Activated CD4-positive, alpha-beta memory T cell treated with anti-CD3 and anti-CD28 coated beads, Interleukin-2, amount 10 ng/mL, durations not matched to agents 7 days and 5 days (primary cell): ENCODE measurements around the gene DPPA3. TPM values are rescaled to one million over a fixed set of nuclear protein-coding genes. Genes with fewer than 3 reads are reported as not detected.
A peak's percentile ranks its signal among the peaks of the same experiment; 100 is the strongest.
"Not testable (repeated sequence)": the region's sequence is repeated elsewhere in the genome, so short reads cannot be mapped to it uniquely, and the experiment has no call there.

ENCODE experiments used
- CTCF ChIA-PET: fragments of 350-600 bp; sonication (Branson Sonifier 250); formaldehyde crosslinking; loops from one replicate; lab custom pipeline; 2021; ENCODE audit warnings: antibody characterized with exemption, inconsistent platforms; lab: Charles Lee
- POLR2A ChIA-PET: fragments of 350-600 bp; sonication (Branson Sonifier 250); formaldehyde crosslinking; loops from one replicate; lab custom pipeline; 2021; ENCODE audit warnings: antibody characterized with exemption; lab: Charles Lee
- DNase-seq: peaks from one replicate; pipeline ENCODE4 v3.0.0-alpha.2; 2020
- H3K27ac Mint-ChIP-seq: one replicate; pipeline ENCODE4 v1.8.0; 2021; ENCODE audit warnings: mild to moderate bottlenecking, mixed read lengths
- H3K27me3 Mint-ChIP-seq: one replicate; pipeline ENCODE4 v1.8.0; 2021; ENCODE audit warnings: mixed read lengths
- H3K36me3 Mint-ChIP-seq: one replicate; pipeline ENCODE4 v1.8.0; 2021; ENCODE audit warnings: low read depth, mixed read lengths
- H3K4me1 Mint-ChIP-seq: one replicate; pipeline ENCODE4 v1.8.0; 2021; ENCODE audit warnings: mixed read lengths
- H3K4me3 Mint-ChIP-seq: one replicate; pipeline ENCODE4 v1.8.0; 2021; ENCODE audit warnings: mild to moderate bottlenecking, mixed read lengths
- H3K9me3 Mint-ChIP-seq: one replicate; pipeline ENCODE4 v1.8.0; 2021; ENCODE audit warnings: mixed read lengths
- total RNA-seq, 2 experiments: library from RNA; stranded (reverse); gene quantifications; one replicate each; pipeline ENCODE4 v1.2.3, GENCODE V29; 2021

DPPA3 gene
- total RNA-seq, 2 experiments from 2014 or later, result not detected

DNA sequence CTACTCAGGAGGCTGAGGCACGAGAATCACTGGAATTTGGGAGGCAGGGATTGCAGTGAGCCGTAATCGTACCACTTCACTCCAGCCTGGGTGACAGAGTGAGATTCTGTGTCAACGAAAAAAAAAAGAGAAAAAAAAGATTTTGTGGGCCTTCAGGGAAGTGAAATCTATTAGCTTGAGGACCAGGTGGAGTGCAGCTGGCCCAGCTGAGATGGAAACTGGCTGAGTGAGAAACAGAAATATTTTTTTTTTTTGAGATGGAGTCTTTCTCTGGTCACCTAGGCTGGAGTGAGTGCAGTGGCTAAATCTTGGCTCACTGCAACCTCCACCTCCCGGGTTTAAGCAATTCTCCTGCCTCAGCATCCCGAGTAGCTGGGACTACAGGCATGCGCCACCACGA, 38.2 kb downstream of the DPPA3 start:
- H3K4me3 Mint-ChIP-seq, result no peak overlapping the region
- DNase-seq, result no peak
- POLR2A ChIA-PET, result no interaction called here

DNA sequence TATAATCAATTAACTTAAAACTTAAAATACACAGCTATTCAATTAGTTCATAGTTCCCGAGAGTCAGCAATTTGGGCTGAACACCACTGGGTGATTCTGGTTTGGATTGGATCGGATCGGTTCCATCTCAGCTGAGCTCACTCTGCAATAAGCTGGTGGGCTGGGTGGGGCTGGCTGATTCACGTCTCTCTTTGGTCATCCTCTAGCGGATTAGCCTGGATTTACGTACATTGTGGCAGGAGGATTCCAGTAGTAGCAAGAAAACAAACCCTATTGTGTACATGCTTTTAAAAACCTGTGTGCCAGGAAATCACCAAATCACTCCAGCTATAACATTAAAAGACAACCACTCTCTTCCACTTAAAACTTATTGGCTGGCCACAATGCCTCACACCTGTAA, 39.1 kb downstream of the DPPA3 start:
- Mint-ChIP-seq H3K27ac (no peak overlapping the region), H3K36me3 (no peaks in the 10 kb centered on the region), H3K27me3 (no peaks in the 10 kb centered on the region), H3K4me3 (no peak overlapping the region), H3K4me1 (peaks cover 2% of the 10 kb centered on the region), H3K9me3 (no peaks in the 10 kb centered on the region)
- DNase-seq, result no peak
- ChIA-PET POLR2A (no interaction called here), CTCF (interaction anchor here (0.8 kb wide), 1 partner anchor 110 kb away, joined by 3 read pairs; no protein-coding TSS in a partner anchor)

More for the DNA sequence above, 38.2 kb downstream of the DPPA3 start:
- H3K27ac Mint-ChIP-seq, result no peak overlapping the region
- no peaks in the 10 kb centered on the region for H3K36me3 Mint-ChIP-seq
- H3K27me3 Mint-ChIP-seq, result no peaks in the 10 kb centered on the region
- peaks cover 2% of the 10 kb centered on the region for H3K4me1 Mint-ChIP-seq
- H3K9me3 Mint-ChIP-seq, result no peaks in the 10 kb centered on the region
- CTCF ChIA-PET, result interaction anchor here (0.8 kb wide), 1 partner anchor 109 kb away, joined by 3 read pairs; no protein-coding TSS in a partner anchor

DNA sequence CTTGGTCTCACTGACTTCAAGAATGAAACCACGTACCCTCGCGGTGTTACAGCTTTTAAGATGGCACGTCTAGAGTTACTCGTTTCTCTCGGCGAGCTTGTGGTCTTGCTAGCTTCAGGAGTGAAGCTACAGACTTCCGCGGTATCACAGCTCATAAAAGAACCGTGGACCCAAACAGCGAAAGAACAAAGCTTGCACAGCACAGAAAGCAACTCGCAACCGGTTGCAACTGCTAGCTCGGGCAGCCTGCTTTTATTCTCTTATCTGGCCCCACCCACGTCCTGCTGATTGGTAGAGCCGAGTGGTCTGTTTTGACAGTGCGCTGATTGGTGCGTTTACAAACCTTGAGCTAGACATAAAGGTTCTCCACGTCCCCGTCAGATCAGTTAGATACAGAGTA, 40.2 kb downstream of the DPPA3 start:
- DNase-seq, result no peak
- ChIA-PET POLR2A (no interaction called here), CTCF (interaction anchor here (0.6 kb wide), 2 partner anchors 53 to 58 kb away, joined by 3 read pairs; no protein-coding TSS in a partner anchor)
- Mint-ChIP-seq H3K4me3 (no peak overlapping the region), H3K4me1 (peaks cover 6% of the 10 kb centered on the region), H3K36me3 (no peaks in the 10 kb centered on the region), H3K27ac (no peak overlapping the region), H3K27me3 (no peaks in the 10 kb centered on the region), H3K9me3 (no peaks in the 10 kb centered on the region)

DNA sequence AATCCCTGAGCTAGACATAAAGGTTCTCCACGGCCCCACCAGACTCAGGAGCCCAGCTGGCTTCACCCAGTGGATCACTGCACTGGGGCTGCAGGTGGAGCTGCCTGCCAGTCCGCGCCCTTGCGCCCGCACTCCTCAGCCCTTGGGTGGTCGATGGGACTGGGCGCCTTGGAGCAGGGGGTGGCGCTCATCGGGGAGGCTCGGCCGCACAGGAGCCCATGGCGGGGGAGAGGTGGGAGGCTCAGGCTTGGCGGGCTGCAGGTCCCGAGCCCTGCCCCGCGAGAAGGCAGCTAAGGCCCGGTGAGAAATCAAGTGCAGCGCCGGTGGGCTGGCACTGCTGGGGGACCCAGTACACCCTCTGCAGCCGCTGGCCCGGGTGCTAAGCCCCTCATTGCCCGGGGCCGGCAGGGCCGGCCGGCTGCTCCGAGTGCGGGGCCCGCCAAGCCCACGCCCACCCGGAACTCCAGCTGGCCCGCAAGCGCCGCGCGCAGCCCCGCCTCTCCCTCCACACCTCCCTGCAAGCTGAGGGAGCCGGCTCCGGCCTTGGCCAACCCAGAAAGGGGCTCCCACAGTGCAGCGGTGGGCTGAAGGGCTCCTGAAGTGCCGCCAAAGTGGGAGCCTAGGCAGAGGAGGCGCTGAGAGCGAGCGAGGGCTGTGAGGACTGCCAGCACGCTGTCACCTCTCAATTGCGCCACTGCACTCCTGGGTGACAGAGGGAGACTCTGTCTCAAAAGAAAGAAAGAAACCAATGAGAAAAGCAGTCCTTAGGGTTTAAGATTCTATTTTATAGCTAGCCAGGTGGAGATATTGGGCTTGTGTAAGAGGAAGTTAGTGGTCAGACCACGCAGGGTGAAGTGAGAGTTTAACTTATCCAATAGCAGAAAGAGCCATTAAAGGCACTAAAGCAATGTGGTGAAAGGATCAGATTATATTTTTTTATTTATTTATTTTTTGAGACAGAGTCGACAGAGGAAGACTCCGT, 41.0 kb downstream of the DPPA3 start:
- POLR2A ChIA-PET, H3K4me3 Mint-ChIP-seq, H3K27ac Mint-ChIP-seq, DNase-seq, CTCF ChIA-PET, H3K27me3 Mint-ChIP-seq, H3K4me1 Mint-ChIP-seq, H3K36me3 Mint-ChIP-seq, H3K9me3 Mint-ChIP-seq: not testable (repeated sequence)

DNA sequence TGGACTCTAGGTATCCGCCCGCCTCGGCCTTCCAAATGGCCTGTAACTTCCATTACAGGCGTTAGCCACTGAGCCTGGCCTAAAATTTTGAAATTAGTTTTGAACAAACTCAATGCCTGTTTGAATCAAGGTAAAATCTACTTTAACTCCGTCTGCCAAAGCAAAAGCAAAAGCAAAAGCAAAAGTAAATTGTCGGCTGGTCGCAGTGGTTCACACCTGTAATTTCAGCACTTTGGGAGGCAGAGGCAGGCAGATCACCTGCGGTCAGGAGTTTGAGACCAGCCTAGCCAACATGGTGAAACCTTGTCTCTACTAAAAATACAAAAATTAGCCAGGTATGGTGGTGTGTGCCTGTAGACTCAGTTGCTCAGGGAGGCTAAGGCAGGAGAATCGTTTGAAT, 44.4 kb downstream of the DPPA3 start:
- CTCF ChIA-PET, H3K9me3 Mint-ChIP-seq, H3K4me1 Mint-ChIP-seq, POLR2A ChIA-PET, H3K27me3 Mint-ChIP-seq, H3K36me3 Mint-ChIP-seq, H3K27ac Mint-ChIP-seq: not testable (repeated sequence)
- DNase-seq, result peak; percentile 39
- peak overlapping the region; percentile 22 for H3K4me3 Mint-ChIP-seq

DNA sequence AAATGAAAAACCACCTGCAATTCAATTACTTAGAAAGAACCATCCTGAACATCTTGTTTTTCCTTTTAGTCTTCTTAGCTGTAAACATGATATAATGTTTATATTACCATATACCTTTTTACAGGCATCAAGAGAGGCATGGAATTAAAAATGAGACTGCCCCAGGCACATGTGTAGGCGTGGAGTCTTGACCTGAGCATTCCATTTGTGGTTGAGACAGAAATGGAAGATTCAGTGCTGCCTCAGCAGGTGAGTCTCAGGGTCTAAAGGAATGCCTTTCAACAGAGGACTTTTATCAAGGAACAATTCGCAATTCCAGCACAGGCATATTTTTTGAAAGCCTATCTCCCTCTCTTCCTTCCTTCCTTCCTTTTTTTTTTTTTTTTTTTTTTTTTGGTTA, 45.8 kb downstream of the DPPA3 start:
- Mint-ChIP-seq H3K4me1 (peaks cover 6% of the 10 kb centered on the region), H3K4me3 (no peak overlapping the region), H3K9me3 (no peaks in the 10 kb centered on the region), H3K36me3 (no peaks in the 10 kb centered on the region), H3K27me3 (no peaks in the 10 kb centered on the region), H3K27ac (no peak overlapping the region)
- ChIA-PET POLR2A (no interaction called here), CTCF (no interaction called here)
- no peak for DNase-seq

DNA sequence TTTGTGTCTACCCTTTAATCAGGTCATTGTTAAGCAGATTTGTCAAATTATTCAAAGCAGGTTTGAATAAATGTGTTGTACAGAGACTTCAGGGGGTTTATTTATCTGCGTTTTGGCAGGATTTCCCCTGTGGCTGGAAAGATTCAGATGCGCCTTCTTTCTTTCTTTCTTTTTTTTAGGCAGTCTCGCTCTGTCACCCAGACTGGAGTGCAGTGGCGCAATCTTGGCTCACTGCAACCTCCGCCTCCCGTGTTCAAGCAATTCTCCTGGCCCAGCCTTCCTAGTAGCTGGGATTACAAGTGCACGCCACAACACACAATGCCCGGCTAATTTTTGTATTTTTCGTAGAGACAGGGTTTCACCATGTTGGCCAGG, 47.5 kb downstream of the DPPA3 start:
- no peaks in the 10 kb centered on the region for H3K9me3 Mint-ChIP-seq
- peaks cover 4% of the 10 kb centered on the region for H3K4me1 Mint-ChIP-seq
- DNase-seq, result no peak
- no peaks in the 10 kb centered on the region for H3K27me3 Mint-ChIP-seq
- no peak overlapping the region for H3K4me3 Mint-ChIP-seq
- POLR2A ChIA-PET, result no interaction called here
- H3K27ac Mint-ChIP-seq, result no peak overlapping the region
- CTCF ChIA-PET, result interaction anchor here (1.0 kb wide), 1 partner anchor 12 kb away, joined by 3 read pairs; no protein-coding TSS in a partner anchor
- H3K36me3 Mint-ChIP-seq, result no peaks in the 10 kb centered on the region

Other genes with a start within 250 kb of the DPPA3 start
- not detected for gene CD163, start 207.7 kb upstream of the DPPA3 start, total RNA-seq
- gene APOBEC1, start 45.5 kb upstream of the DPPA3 start, total RNA-seq, result not detected
- gene GDF3, start 15.7 kb upstream of the DPPA3 start, total RNA-seq, result not detected
- not detected for gene CLEC4C, start 35.9 kb downstream of the DPPA3 start, total RNA-seq
- not detected for gene NANOGNB, start 53.8 kb downstream of the DPPA3 start, total RNA-seq
- gene NANOG, start 78.0 kb downstream of the DPPA3 start, total RNA-seq, result not detected
- 10 to 100 TPM; 15.8 to 18.6 TPM for gene SLC2A14, start 161.5 kb downstream of the DPPA3 start, total RNA-seq
- gene SLC2A3, start 224.8 kb downstream of the DPPA3 start, total RNA-seq, result 100 to 1,000 TPM; 659 to 664 TPM